ENCODE data around the gene SPPL2B. TPM values are rescaled to one million over a fixed set of nuclear protein-coding genes. Genes with fewer than 3 reads are reported as not detected.

SPPL2B gene
- total and polyA plus RNA-seq, 9 of the 15 experiments (the other 6 are each of a cell fraction or from before 2014, with no cell fraction given) = 0.20 to 81.2 (median 15.1) TPM

DNA sequence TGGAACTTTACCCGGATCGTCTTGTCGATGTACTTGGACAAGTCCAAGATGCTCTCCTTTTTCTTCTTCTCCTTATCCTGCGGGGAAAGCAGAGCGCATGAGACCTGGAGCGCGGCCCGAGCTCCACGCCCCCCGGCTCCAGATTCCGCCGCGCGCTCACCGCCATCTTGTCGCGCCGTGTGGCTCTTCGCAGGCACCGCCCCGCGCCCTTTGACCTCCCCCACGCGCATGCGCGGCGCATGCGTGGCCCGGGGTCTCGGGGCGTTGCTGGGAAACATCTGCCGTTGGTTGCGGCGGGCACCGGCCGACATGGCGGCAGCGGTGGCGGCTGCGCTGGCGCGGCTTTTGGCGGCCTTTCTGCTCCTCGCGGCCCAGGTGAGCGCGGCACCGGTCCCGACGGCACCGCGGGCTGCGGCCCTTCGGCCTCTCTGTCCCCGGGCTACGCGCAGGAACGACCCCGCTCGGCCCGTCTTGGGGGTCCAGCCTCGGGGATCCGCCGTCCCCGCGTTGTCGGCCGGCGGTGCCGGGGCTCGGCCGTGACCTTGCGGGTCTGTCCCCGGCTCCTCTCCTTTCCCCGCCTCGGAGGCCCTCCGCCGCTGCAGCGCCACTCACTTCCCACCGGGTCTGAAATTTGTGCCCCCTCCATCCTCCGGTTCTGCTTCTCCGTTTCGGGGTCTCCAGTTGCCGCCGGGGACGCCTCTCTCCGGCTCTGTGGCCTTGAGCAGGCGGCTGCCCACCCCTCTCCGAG, at the start of gene SPPL2B, which contains the start of gene LSM7 (continued):
- TF ChIP-seq CLOCK (CRISPR knock-in tag; IDR thresholded peaks at IDR 0.05; ENCODE audit: borderline replicate concordance) = no peak
- TF ChIP-seq, protein P1, sequence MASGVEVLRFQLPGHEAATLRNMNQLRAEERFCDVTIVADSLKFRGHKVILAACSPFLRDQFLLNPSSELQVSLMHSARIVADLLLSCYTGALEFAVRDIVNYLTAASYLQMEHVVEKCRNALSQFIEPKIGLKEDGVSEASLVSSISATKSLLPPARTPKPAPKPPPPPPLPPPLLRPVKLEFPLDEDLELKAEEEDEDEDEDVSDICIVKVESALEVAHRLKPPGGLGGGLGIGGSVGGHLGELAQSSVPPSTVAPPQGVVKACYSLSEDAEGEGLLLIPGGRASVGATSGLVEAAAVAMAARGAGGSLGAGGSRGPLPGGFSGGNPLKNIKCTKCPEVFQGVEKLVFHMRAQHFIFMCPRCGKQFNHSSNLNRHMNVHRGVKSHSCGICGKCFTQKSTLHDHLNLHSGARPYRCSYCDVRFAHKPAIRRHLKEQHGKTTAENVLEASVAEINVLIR (CRISPR knock-in tag; IDR thresholded peaks at IDR 0.05) = no peak
- TF ChIP-seq STAG1 (CRISPR knock-in tag; IDR thresholded peaks at IDR 0.05; ENCODE audit: borderline replicate concordance) = no peak
- TF ChIP-seq KHSRP (IDR thresholded peaks at IDR 0.05) = no peak
- TF ChIP-seq, protein P2, sequence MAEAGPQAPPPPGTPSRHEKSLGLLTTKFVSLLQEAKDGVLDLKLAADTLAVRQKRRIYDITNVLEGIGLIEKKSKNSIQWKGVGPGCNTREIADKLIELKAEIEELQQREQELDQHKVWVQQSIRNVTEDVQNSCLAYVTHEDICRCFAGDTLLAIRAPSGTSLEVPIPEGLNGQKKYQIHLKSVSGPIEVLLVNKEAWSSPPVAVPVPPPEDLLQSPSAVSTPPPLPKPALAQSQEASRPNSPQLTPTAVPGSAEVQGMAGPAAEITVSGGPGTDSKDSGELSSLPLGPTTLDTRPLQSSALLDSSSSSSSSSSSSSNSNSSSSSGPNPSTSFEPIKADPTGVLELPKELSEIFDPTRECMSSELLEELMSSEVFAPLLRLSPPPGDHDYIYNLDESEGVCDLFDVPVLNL (CRISPR knock-in tag; IDR thresholded peaks at IDR 0.05; ENCODE audit: low read depth) = no peak
- TF ChIP-seq ZNF184 (CRISPR knock-in tag; IDR thresholded peaks at IDR 0.05) = no peak
- no peak for TF ChIP-seq LCOR (CRISPR knock-in tag; IDR thresholded peaks at IDR 0.05)
- no peak for TF ChIP-seq ZBTB9 (CRISPR knock-in tag; IDR thresholded peaks at IDR 0.05)
- no peak for TF ChIP-seq ZNF507 (tag; conservative IDR thresholded peaks at IDR 0.05)
- TF ChIP-seq ZNF76 (CRISPR knock-in tag; IDR thresholded peaks at IDR 0.05; ENCODE audit: borderline replicate concordance) = no peak
- TF ChIP-seq NEUROD1 (IDR thresholded peaks at IDR 0.05; ENCODE audit: borderline replicate concordance, low read depth, low read length, partially characterized antibody) = no peak
- TF ChIP-seq ZNF134 (CRISPR knock-in tag; conservative IDR thresholded peaks at IDR 0.05) = no peak
- TF ChIP-seq, protein P3, sequence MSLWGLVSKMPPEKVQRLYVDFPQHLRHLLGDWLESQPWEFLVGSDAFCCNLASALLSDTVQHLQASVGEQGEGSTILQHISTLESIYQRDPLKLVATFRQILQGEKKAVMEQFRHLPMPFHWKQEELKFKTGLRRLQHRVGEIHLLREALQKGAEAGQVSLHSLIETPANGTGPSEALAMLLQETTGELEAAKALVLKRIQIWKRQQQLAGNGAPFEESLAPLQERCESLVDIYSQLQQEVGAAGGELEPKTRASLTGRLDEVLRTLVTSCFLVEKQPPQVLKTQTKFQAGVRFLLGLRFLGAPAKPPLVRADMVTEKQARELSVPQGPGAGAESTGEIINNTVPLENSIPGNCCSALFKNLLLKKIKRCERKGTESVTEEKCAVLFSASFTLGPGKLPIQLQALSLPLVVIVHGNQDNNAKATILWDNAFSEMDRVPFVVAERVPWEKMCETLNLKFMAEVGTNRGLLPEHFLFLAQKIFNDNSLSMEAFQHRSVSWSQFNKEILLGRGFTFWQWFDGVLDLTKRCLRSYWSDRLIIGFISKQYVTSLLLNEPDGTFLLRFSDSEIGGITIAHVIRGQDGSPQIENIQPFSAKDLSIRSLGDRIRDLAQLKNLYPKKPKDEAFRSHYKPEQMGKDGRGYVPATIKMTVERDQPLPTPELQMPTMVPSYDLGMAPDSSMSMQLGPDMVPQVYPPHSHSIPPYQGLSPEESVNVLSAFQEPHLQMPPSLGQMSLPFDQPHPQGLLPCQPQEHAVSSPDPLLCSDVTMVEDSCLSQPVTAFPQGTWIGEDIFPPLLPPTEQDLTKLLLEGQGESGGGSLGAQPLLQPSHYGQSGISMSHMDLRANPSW (CRISPR knock-in tag; IDR thresholded peaks at IDR 0.05) = 0 out of 2 replicates have a peak, but pooled peaks have one; percentile 59
- no peak for TF ChIP-seq HDAC6 (IDR thresholded peaks at IDR 0.05; ENCODE audit: low read depth, low read length)
- TF ChIP-seq CTCFL (IDR thresholded peaks at IDR 0.05; ENCODE audit: borderline replicate concordance, insufficient read depth, low read depth, low read length, poor library complexity, severe bottlenecking) = no peak
- peak; percentile 74; the same call in 1 of the 2 replicates for TF ChIP-seq E2F3 (CRISPR knock-in tag; IDR thresholded peaks at IDR 0.05)

Measured in K562 (cell line).